ENCODE data around the gene MAP2K5.

GRCh38 chr15:67501177-67501835 is 41.2 kb upstream of the MAP2K5 start:
- TF ChIP-seq POLR2A (IDR thresholded peaks at IDR 0.05; ENCODE audit: low read length), result no peak
- no peak for TF ChIP-seq GATA1 (IDR thresholded peaks at IDR 0.05; ENCODE audit: low read depth, low read length)
